NCI-H2107 treated with DMSO at 0.1 percent for 48 hours (cell line): ENCODE measurements around the gene VPS11.

Experiments used
- DNase-seq: peaks from one replicate; lab custom pipeline; 2025; ENCODE audit not compliant: unreplicated experiment; lab: John Stamatoyannopoulos, UW

VPS11 gene

DNA sequence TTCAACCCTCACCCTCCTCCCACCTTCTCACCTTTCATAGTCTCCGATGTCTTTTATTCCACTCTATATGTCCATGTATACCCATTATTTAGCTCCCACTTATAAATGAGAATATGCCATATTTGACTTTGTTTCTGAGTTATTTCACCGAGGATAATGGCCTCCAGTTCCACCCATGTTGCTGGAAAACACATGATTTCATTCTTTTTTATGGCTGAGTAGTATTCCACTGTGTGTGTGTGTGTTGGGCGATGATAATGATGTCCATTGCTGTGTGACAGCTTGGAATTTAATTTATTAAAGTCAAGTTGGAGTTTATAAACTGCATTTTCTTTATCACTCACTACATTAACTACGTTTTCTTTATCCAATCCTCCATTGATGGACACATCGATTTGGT is 50.6 kb downstream of the VPS11 start:
- DNase-seq, result no peak

DNA sequence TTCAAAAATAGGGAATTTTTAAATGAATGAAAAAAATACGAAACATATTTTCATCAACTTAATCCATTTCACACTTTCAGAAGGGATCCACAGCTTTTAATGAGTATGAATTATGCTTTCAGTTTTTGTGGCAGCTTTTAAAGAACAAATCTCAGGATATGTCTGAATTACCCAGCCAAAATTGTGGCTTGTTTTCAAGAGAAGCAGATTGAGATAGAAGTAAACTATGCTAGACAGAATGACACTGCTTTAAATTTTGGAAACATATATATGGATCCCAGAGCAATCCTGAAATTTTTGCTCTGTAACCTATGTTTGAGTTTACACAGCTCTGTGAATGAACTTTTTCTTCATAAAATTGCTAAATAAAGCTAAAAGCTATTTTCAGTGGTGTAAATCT is 51.3 kb downstream of the VPS11 start:
- no peak for DNase-seq

- peak; percentile 91 for DNase-seq
Measured at GRCh38 chr11:119120639-119121007, 53.0 kb downstream of the VPS11 start.

DNA sequence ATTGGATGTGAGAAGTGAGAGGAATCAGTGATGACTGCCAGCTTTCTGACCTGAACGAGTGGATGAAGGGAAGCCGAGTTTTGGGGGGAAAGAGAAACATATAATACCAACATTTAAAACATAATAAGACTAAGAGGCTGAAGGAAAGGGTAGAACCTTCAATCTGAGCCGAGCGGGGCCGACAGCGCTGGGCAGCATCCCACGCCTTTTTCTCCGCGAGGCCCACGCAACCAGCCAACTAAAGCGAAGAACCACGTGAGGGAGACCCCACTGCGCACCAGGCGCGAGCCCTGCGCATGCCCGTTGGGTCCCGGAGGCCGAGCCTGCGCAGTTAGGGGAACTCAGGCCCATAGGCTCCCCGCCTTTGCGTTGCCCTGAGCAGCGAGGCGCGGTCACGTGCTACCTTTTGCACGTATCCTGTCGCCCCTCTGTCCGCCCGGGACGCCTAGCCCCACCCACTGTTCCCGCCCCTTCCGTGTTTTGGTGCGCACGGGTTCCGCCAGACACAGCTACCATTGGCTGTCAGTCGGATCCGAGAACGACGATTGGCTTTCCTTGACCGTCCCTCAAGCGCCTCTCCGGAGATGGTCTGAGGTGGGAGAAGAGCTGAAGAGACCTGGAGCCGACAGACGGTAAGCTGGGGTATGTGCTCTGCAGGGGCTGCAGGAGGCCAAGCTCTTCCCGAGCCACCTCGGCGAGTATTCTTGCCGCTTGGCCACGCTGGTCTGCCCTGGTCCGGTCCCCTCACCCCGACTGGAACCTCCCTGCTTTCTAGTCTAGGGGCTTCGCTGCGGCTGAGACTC is 53.6 kb downstream of the VPS11 start, which contains the start of gene HINFP:
Gene HINFP (plus strand): TSS at position 573 of the 803 bp plus-strand sequence. CDS start 5,365 bp downstream, outside the sequence.
- peak; percentile 90 for DNase-seq

GRCh38 chr11:119121811-119122124 is 54.1 kb downstream of the VPS11 start:
- DNase-seq, result no peak

GRCh38 chr11:119125821-119126220 is 58.2 kb downstream of the VPS11 start:
- no peak for DNase-seq

GRCh38 chr11:119126675-119127268 is 59.2 kb downstream of the VPS11 start:
- DNase-seq, result no peak

GRCh38 chr11:119130662-119131061 is 63.0 kb downstream of the VPS11 start:
- no peak for DNase-seq
